ENCODE results near the gene NPAT. TPM values are rescaled to one million over a fixed set of nuclear protein-coding genes. Genes with fewer than 3 reads are reported as not detected.

The NPAT gene
- total RNA-seq, 1 donor from 2014 or later = 16.5 TPM

Other genes starting within 250 kb of the NPAT start
- gene CUL5, start 213.7 kb downstream of the NPAT start, total RNA-seq = 27.2 and 32.3 TPM in 2 replicates
- gene ACAT1, start 101.1 kb downstream of the NPAT start, total RNA-seq = 95.5 and 106 TPM in 2 replicates
- gene ATM, start 429 bp upstream of the NPAT start, total RNA-seq = 59.1 and 65.7 TPM in 2 replicates
- gene C11orf65, start 244.9 kb upstream of the NPAT start, total RNA-seq = under 0.01 TPM in 2 replicates

All from lung microvascular endothelial cell (primary cell).